D721Med (cell line): ENCODE data around the gene ATF7.

Experiments used
- DNase-seq: peaks from one replicate; pipeline ENCODE4 v3.0.0; 2011; ENCODE audit warnings: low spot score; ENCODE audit not compliant: insufficient read length
- FAIRE-seq: peaks from 2 replicates; lab custom pipeline; 2011; peaks lifted over from hg19 to GRCh38; lab: Jason Lieb, UNC
- TF ChIP-seq, protein P1 (sequence below): IDR thresholded peaks from 2 replicates; pipeline ENCODE4 v1.5.1; 2012; ENCODE audit warnings: mild to moderate bottlenecking, control low read depth; ENCODE audit not compliant: insufficient read depth; ENCODE audit errors: missing control alignments

The ATF7 gene

DNA sequence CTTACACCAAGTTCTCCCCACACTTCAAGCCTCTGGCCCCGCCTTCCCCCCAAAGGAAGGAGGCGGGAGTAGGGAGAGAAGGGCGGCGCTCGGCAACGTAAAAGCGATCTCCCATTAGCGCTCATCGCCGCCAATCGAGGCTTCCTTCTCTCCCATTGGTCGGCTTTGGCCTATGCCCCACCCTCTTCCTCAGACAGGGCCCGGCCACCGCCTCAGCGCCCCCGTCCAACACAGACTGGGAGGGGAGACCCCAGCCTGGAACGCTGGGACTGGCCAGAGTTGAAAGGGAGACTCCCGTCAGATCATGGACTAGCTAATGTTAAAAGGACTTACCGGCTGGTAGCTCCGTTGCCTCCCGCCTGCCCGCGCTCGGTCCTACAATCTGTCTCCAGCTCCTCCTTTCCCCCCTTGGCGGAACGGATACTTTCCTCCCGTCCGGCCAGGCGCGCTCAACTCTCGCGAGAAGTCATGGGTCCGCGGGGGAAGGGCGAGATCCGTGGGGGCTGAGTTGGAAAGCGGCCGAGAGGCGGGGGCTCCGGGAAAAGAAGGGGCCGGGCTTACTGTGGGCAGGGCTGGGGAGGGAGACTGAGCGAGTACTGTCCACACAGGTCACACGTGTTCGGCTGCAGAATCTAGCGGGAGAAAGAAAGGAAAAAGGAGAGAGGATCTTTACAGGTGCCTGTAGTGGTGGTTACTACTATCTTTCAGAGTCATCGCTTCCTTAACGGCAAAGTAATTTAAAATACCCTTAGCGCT, at the start of gene ATF7:
TSS of gene ATF7 (minus strand) at position 437 of the 756 bp plus-strand sequence. CDS start 25,382 bp downstream, outside the sequence.
- no peak for FAIRE-seq
- TF ChIP-seq, protein P1, sequence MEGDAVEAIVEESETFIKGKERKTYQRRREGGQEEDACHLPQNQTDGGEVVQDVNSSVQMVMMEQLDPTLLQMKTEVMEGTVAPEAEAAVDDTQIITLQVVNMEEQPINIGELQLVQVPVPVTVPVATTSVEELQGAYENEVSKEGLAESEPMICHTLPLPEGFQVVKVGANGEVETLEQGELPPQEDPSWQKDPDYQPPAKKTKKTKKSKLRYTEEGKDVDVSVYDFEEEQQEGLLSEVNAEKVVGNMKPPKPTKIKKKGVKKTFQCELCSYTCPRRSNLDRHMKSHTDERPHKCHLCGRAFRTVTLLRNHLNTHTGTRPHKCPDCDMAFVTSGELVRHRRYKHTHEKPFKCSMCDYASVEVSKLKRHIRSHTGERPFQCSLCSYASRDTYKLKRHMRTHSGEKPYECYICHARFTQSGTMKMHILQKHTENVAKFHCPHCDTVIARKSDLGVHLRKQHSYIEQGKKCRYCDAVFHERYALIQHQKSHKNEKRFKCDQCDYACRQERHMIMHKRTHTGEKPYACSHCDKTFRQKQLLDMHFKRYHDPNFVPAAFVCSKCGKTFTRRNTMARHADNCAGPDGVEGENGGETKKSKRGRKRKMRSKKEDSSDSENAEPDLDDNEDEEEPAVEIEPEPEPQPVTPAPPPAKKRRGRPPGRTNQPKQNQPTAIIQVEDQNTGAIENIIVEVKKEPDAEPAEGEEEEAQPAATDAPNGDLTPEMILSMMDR, result no peak
- peak; percentile 72 for DNase-seq

DNA sequence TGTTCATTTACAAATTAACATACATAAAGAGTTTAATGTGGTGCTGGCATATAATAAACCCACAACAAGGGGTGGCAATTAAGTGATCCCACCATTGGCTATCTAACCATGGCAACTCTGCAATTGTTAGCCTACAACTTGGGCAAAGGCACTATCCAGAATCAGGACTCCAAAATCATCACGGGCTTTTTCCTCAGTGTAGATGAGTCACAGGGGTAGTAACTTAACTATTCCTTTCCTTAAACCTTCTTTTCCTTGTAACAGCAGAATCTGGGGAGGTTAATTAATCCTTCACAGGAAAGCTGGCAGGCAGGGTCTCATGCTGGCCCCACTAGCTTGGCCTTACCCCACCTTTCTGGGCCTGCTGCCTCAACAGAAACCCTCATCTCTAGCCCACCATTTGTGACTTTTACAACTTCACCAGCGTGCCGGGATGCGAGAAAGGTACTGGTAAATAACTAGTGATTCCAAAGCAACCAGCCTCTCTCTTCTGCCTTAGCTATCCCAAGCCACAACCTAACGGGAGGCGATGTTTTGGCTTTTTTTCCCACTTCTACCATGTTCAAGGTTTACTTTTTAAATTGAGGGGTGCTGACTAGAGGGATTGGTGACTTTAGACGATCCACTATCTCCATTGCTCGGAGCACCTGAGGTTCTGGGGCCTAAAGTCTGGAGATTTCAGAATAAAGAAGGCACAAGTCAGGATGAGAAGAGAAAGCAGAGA, 49.0 kb upstream of the ATF7 start:
- FAIRE-seq (no peak), DNase-seq (no peak)
- TF ChIP-seq, protein P1, result no peak

DNA sequence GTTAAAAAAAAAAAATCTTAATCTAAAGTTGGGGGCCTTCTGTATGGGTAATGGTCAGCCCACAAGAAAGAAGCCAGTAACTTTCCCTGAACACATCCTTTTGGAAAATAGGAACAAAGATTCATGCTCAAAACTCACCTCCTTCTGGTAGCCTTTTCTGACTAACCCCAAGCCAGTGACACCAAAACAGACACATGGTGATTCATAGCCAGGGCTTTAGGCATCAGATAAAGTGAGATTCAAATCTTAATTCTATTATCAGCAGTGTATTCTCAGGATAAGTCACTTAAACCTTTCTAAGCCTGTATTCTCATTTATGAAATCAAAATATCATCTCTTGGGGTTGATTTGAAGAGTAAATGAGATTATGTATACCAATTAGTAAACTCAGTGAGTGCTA, 44.8 kb upstream of the ATF7 start:
- no peak for DNase-seq
- no peak for FAIRE-seq
- TF ChIP-seq, protein P1, result no peak

DNA sequence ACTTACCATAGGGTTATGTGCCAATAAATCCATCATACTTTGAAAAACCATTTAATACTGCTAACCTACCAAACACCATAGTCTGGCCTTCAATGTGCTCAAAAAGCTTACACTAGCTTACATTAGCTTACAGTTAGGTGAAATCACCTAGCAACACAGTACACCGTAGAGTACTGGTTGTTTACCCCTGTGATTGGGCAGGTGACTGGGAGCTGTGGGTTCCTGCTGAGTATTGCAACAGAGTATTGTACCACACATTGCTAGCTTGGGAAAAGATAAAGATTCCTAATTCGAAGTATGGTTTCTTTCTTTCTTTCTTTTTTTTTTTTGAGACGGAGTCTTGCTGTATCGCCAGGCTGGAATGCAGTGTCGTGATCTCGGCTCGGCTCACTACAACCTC, 44.1 kb upstream of the ATF7 start:
- DNase-seq, result no peak
- no peak for FAIRE-seq
- TF ChIP-seq, protein P1, result no peak

DNA sequence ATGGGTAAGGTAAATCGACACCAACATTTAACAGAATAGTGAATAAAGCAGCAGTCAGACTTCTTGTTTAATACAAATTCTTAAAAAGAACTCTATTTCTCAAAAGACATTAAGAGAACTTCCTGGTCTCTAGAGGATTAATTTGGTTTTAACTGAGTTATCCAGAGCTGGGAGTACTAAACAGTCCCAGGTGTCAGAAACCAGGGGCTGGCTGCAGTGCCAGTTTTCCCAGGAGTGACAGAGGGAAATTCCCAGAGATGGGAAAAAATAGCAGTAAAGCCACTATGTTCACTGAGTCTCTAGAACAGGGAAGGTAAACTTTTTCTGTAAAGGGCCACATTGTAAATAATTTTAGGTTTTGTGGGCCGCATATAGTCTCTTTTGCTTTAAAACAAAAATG, 40.9 kb upstream of the ATF7 start:
- DNase-seq (no peak), FAIRE-seq (no peak)
- TF ChIP-seq, protein P1, result no peak

DNA sequence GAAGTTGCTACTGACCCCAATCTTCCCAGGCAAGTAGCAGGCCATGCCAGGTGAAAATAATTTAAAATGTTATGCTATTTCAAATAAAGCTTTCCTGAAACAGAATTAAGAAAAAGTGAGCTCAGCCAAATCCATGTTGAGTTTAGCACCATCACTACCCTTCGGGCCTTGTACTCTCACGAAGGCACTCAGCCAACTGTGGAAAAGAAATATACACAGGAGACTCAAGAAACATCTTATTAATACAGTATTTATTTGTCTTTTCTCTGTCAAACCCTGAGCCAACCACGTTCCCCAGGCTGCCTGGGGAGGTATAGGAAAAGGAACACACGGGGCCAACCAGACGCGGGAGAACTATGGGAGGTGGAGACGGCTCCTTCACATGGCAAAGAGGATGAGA, 38.8 kb upstream of the ATF7 start:
- no peak for FAIRE-seq
- TF ChIP-seq, protein P1, result no peak
- DNase-seq, result no peak

DNA sequence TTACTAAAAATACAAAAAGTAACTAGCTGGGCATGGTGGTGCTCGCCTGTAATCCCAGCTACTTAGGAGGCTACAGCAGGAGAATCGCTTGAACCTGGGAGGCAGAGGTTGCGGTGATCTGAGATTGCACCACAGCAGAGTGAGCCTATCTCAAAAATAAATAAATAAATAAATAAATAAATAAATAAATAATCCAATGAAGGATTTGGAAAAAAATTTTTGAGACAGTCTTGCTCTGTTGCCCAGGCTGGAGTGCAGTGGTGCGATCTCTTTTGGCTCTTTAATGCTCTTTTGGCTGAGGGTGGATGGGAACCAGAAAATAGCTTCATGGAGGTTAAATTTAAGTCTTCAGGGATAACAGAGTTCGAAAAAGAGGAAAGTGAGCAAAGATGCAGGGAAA, 38.0 kb upstream of the ATF7 start:
- no peak for DNase-seq
- TF ChIP-seq, protein P1, result no peak
- no peak for FAIRE-seq
